RWPE1 (cell line): ENCODE measurements around the gene ZNF660.
"Not testable (repeated sequence)": the region's sequence is repeated elsewhere in the genome, so short reads cannot be mapped to it uniquely, and the experiment has no call there.

ENCODE experiments used
- CTCF ChIA-PET: fragments of 350-600 bp; sonication (Branson Sonifier 250); formaldehyde crosslinking; extraction: SDS; loops from one replicate; lab custom pipeline; 2021; lab: Yijun Ruan, JAX
- POLR2A ChIA-PET: fragments of 400-600 bp; formaldehyde crosslinking; extraction: SDS; loops from one replicate; lab custom pipeline; 2020; ENCODE audit warnings: antibody characterized with exemption; ENCODE audit not compliant: low non-redundant PET; lab: Yijun Ruan, JAX
- DNase-seq: peaks from one replicate; pipeline ENCODE4 v3.0.0; 2012; ENCODE audit warnings: low spot score
- H3K27ac ChIP-seq: fragments of 450-650 bp; 2 replicates; pipeline ENCODE4 v1.5.1; 2017
- CTCF ChIP-seq: fragments of 450-650 bp; conservative IDR thresholded peaks from 2 replicates; pipeline ENCODE4 v1.5.1; 2017; ENCODE audit warnings: low read depth, mild to moderate bottlenecking

ZNF660 gene

GRCh38 chr3:44584646-44585501, at the start of gene ZNF660:
ZNF660 (plus strand) TSS chr3:44584964; CDS start chr3:44594194, 9,230 bp downstream.
- DNase-seq = no peak
- TF ChIP-seq CTCF = no peak
- POLR2A ChIA-PET = no interaction called here
- no peak within 1 kb of the TSS for H3K27ac ChIP-seq
- CTCF ChIA-PET = interaction anchor here (0.6 kb wide), 1 partner anchor 1072 kb away, joined by 3 read pairs; no protein-coding TSS in a partner anchor

GRCh38 chr3:44535364-44535763, 49.4 kb upstream of the ZNF660 start:
- POLR2A ChIA-PET = no interaction called here
- CTCF ChIA-PET = no interaction called here
- DNase-seq = no peak
- H3K27ac ChIP-seq = no peak overlapping the region
- TF ChIP-seq CTCF = no peak

- POLR2A ChIA-PET, CTCF ChIA-PET, DNase-seq, H3K27ac ChIP-seq: not testable (repeated sequence)
These were observed 40.0 kb upstream of the ZNF660 start for GRCh38 chr3:44544811-44545210.

GRCh38 chr3:44554626-44555592, 29.9 kb upstream of the ZNF660 start, which contains the start of gene ZKSCAN7:
ZKSCAN7 (plus strand) TSS chr3:44555193; CDS start chr3:44557048, 1,855 bp downstream.
- ChIA-PET POLR2A (no interaction called here), CTCF (interaction anchor here (0.6 kb wide), 1 partner anchor 1934 kb away, joined by 6 read pairs; no protein-coding TSS in a partner anchor)
- TF ChIP-seq CTCF = no peak
- DNase-seq = peak; percentile 35
- H3K27ac ChIP-seq = peak within 1 kb of the TSS; percentile 48

- POLR2A ChIA-PET = no interaction called here
- no peak overlapping the region for H3K27ac ChIP-seq
- no peak for DNase-seq
- CTCF ChIA-PET = no interaction called here
- TF ChIP-seq CTCF = no peak
These were observed 29.0 kb upstream of the ZNF660 start for GRCh38 chr3:44555723-44556122.

- DNase-seq = no peak
- ChIA-PET CTCF (no interaction called here), POLR2A (no interaction called here)
- no peak for TF ChIP-seq CTCF
- no peak overlapping the region for H3K27ac ChIP-seq
These were observed 27.7 kb upstream of the ZNF660 start for GRCh38 chr3:44557074-44557473.
